MV-4-11 (cell line): ENCODE data around the gene ERMARD.

Experiments
- DNase-seq: peaks from one replicate; lab custom pipeline; 2025; lab: John Stamatoyannopoulos, UW

Gene ERMARD

GRCh38 chr6:169825558-169826225 is 74.3 kb downstream of the ERMARD start:
- no peak for DNase-seq

GRCh38 chr6:169826697-169827096 is 75.3 kb downstream of the ERMARD start:
- no peak for DNase-seq

GRCh38 chr6:169827290-169827717 is 75.9 kb downstream of the ERMARD start:
- DNase-seq: no peak

GRCh38 chr6:169828176-169828575 is 76.8 kb downstream of the ERMARD start:
- DNase-seq: no peak

GRCh38 chr6:169829786-169830185 is 78.4 kb downstream of the ERMARD start:
- DNase-seq: no peak

- DNase-seq: no peak
Observed at GRCh38 chr6:169830876-169831275, 79.5 kb downstream of the ERMARD start.
